Activated naive CD8-positive, alpha-beta T cell treated with anti-CD3 and anti-CD28 coated beads, Interleukin-2, amount 10 ng/mL, durations not matched to agents 7 days and 5 days (primary cell): ENCODE measurements around the gene EFCAB12. TPM values are rescaled to one million over a fixed set of nuclear protein-coding genes. Genes with fewer than 3 reads are reported as not detected.

Source experiments
- ATAC-seq: fragments of 150-1000 bp; cut with Tn5 transposase; one replicate; pipeline ENCODE4 v1.10.0; 2021; ENCODE audit warnings: low read depth, moderate library complexity
- POLR2A ChIA-PET: fragments of 350-600 bp; sonication (Branson Sonifier 250); formaldehyde crosslinking; loops from one replicate; lab custom pipeline; 2021; ENCODE audit warnings: antibody characterized with exemption; lab: Charles Lee
- DNase-seq: peaks from one replicate; pipeline ENCODE4 v3.0.0; 2021
- H3K27ac Mint-ChIP-seq: one replicate; pipeline ENCODE4 v1.8.0; 2022; ENCODE audit warnings: mild to moderate bottlenecking, mixed read lengths
- H3K27me3 Mint-ChIP-seq: one replicate; pipeline ENCODE4 v1.8.0; 2022; ENCODE audit warnings: mild to moderate bottlenecking, moderate library complexity, mixed read lengths
- H3K36me3 Mint-ChIP-seq: one replicate; pipeline ENCODE4 v1.8.0; 2021; ENCODE audit warnings: mild to moderate bottlenecking, mixed read lengths
- H3K4me1 Mint-ChIP-seq: one replicate; pipeline ENCODE4 v1.8.0; 2021; ENCODE audit warnings: mixed read lengths
- H3K4me3 Mint-ChIP-seq: one replicate; pipeline ENCODE4 v1.8.0; 2022; ENCODE audit warnings: mild to moderate bottlenecking, moderate library complexity, mixed read lengths
- H3K9me3 Mint-ChIP-seq: one replicate; pipeline ENCODE4 v1.8.0; 2021; ENCODE audit warnings: mixed read lengths
- total RNA-seq, 2 experiments: library from RNA; stranded (reverse); gene quantifications; one replicate each; pipeline ENCODE4 v1.2.3, GENCODE V29; 2021

Gene EFCAB12
- 1 to 10 TPM; 1.2 to 1.4 TPM for total RNA-seq

DNA sequence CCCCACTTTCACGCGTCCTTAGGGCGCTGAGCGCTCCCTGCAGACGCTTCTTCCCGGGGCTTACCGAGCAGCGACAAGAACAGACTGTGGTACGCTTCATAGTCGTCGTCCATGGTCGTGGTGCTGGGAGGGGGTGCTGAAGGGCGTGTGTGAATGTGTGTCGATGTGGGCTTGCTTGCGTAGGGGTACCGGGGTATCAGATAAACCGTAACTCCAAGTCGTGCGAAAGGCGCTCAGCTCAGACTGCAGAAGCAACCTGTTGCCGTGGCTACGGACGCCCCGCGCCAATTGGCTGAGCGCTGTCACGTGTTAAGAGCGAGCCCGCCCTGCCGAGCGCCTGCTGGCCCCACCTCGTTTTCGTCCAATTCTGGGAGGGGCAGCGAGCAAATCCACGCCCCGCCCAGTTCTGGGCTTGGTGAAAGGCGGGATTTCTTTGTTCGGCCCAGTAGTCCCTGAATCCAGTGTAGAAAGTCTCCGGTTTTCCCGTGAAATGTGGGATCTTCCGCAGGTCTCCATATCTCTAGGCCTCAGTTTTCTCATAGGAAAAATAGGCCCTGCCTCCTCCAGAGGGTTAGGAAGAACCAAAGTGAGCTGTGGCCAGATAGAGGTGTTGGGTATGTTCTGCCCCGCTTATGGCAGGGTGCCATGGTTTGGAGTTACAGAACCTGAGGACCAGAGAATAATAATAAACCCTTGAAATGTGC lies at the start of gene EFCAB12:
Gene EFCAB12 (minus strand): TSS at position 261 of the 704 bp plus-strand sequence. CDS start 148 bp downstream, at position 113.
- H3K27ac Mint-ChIP-seq = peak within 1 kb of the TSS; percentile 30
- ATAC-seq = peak; percentile 92
- peak; percentile 84 for DNase-seq
- POLR2A ChIA-PET = interaction anchor here (0.9 to 5.6 kb wide), 5 partner anchors 11 to 459 kb away, joined by 3 to 38 read pairs (median 4); partner anchors contain the start of genes IFT122 and MBD4
- peaks cover 6% of the 10 kb centered on the region for H3K27me3 Mint-ChIP-seq
- H3K36me3 Mint-ChIP-seq = peaks cover 24% of the 10 kb centered on the region
- H3K4me1 Mint-ChIP-seq = peaks cover 39% of the 10 kb centered on the region
- peak within 1 kb of the TSS; percentile 56 for H3K4me3 Mint-ChIP-seq
- H3K9me3 Mint-ChIP-seq = peaks cover 2% of the 10 kb centered on the region

DNA sequence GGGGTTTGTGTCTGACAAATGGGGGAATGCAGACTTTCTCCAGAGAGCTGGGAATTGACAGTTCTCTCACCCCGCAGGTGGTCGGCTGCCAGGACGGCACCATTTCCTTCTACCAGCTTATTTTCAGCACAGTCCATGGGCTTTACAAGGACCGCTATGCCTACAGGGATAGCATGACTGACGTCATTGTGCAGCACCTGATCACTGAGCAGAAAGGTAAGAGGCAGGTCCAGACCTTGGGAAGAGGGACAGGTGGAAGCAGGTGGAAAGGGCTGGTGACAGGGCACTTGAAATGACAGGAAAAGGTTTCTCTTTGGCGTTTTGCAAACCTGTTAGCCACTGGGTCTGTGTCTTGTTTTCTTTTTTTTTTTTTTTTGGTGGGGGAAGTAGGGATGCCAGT lies 48.1 kb upstream of the EFCAB12 start:
- Mint-ChIP-seq H3K36me3 (peaks cover 5% of the 10 kb centered on the region), H3K4me3 (no peak overlapping the region), H3K4me1 (no peaks in the 10 kb centered on the region), H3K27me3 (no peaks in the 10 kb centered on the region), H3K27ac (no peak overlapping the region), H3K9me3 (no peaks in the 10 kb centered on the region)
- DNase-seq (no peak), ATAC-seq (no peak)
- POLR2A ChIA-PET = no interaction called here

- no peak for DNase-seq
Observed at GRCh38 chr3:129475863-129476262, 47.4 kb upstream of the EFCAB12 start.

DNA sequence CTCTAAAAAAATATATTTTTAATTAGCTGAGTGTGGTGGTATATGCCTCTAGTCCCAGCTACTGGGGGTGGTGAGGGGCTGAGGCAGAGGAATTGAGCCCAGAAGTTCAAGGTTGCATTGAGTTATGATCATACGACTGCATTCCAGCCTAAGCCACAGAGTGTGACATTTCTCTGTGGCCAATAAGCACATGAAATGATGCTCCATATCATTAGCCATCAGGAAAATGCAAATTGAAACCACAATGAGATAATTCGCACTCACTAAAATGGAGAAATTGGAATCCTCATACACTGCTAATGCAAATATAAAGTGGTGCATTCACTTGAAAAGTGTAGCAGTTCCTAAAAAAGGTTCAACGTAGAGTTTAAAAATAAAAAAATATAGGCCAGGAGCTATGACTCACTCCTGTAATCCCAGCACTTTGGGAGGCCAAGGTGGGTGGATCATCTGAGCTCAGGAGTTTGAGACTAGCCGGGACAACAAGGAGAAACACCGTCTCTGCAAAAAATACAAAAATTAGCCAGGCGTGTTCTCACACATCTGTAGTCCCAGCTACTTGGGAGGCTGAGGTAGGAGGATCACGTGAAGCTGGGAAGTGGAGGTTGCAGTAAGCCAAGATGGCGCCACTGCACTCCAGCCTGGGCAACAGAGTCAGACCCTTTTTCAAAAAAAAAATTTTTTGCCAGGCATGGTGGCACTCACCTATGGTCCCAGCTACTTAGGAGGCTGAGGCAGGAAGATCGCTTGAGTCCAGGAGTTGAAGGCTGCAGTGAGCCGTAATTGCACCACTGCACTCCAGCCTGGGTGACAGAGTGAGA lies 46.8 kb upstream of the EFCAB12 start:
- Mint-ChIP-seq H3K27ac (no peak overlapping the region), H3K27me3 (no peaks in the 10 kb centered on the region), H3K4me1 (peaks cover 3% of the 10 kb centered on the region), H3K36me3 (peaks cover 3% of the 10 kb centered on the region), H3K4me3 (no peak overlapping the region), H3K9me3 (no peaks in the 10 kb centered on the region)
- POLR2A ChIA-PET = no interaction called here
- ATAC-seq (no peak), DNase-seq (no peak)

More at GRCh38 chr3:129475863-129476262, 47.4 kb upstream of the EFCAB12 start:
- no peaks in the 10 kb centered on the region for H3K4me1 Mint-ChIP-seq
- H3K9me3 Mint-ChIP-seq = no peaks in the 10 kb centered on the region
- ATAC-seq = no peak
- H3K4me3 Mint-ChIP-seq = no peak overlapping the region
- H3K27me3 Mint-ChIP-seq = no peaks in the 10 kb centered on the region
- no peak overlapping the region for H3K27ac Mint-ChIP-seq
- peaks cover 5% of the 10 kb centered on the region for H3K36me3 Mint-ChIP-seq
- POLR2A ChIA-PET = no interaction called here

DNA sequence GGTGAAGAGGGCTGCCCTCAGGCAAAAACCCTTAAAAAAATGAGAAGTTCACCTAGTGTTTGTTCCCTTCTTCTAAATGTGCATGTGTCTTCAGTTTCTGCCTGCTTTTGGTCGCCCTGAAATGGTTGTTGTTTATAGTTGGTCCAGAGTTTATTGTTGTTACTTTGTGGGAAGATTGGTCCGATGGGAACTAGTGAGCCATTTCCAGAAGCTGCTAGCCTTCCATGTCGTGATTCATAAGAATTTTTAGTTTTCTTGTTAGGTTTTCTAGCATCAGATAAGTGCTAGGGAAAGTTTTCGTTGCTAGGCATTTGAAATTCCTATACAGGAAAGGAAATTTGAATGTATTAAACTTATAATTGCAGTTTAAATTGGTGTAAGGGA lies 45.3 kb upstream of the EFCAB12 start:
- Mint-ChIP-seq H3K4me3 (no peak overlapping the region), H3K4me1 (peaks cover 3% of the 10 kb centered on the region), H3K9me3 (no peaks in the 10 kb centered on the region), H3K27ac (no peak overlapping the region), H3K27me3 (no peaks in the 10 kb centered on the region), H3K36me3 (peaks cover 6% of the 10 kb centered on the region)
- ATAC-seq (no peak), DNase-seq (no peak)
- POLR2A ChIA-PET = no interaction called here

GRCh38 chr3:129473067-129473768 lies 44.8 kb upstream of the EFCAB12 start:
- POLR2A ChIA-PET = interaction anchor here (1.0 kb wide), 1 partner anchor 33 kb away, joined by 3 read pairs; the partner anchor contains the start of genes IFT122 and MBD4
- no peaks in the 10 kb centered on the region for H3K27me3 Mint-ChIP-seq
- H3K4me1 Mint-ChIP-seq = peaks cover 3% of the 10 kb centered on the region
- H3K36me3 Mint-ChIP-seq = peaks cover 6% of the 10 kb centered on the region
- no peaks in the 10 kb centered on the region for H3K9me3 Mint-ChIP-seq
- DNase-seq = no peak
- no peak overlapping the region for H3K4me3 Mint-ChIP-seq
- ATAC-seq = no peak
- H3K27ac Mint-ChIP-seq = no peak overlapping the region

- Mint-ChIP-seq H3K27me3 (no peaks in the 10 kb centered on the region), H3K4me1 (peaks cover 3% of the 10 kb centered on the region), H3K9me3 (no peaks in the 10 kb centered on the region), H3K36me3 (peaks cover 3% of the 10 kb centered on the region), H3K27ac (no peak overlapping the region), H3K4me3 (no peak overlapping the region)
- DNase-seq (no peak), ATAC-seq (no peak)
- POLR2A ChIA-PET = no interaction called here
Observed at GRCh38 chr3:129470861-129471260, 42.4 kb upstream of the EFCAB12 start.

DNA sequence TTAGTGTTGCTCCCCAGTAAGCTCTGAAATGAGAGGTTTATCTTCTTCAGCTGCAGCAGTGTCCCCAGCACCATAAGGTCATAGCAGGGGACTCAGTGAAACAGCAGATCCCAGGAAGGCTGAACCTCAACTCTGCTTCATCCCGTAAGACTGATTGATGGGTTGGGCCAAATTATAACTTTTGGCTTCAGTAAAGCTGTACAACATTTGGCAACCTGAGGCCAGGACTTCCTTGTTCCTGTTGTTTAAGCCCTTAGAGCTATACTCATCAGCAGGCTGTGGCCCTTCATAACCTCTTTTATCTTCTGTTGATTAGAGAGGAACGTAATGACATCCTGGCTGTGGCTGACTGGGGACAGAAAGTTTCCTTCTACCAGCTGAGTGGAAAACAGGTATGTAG lies 40.6 kb upstream of the EFCAB12 start:
- no peak overlapping the region for H3K27ac Mint-ChIP-seq
- DNase-seq = no peak
- no peaks in the 10 kb centered on the region for H3K9me3 Mint-ChIP-seq
- no peaks in the 10 kb centered on the region for H3K27me3 Mint-ChIP-seq
- POLR2A ChIA-PET = no interaction called here
- H3K4me1 Mint-ChIP-seq = peaks cover 3% of the 10 kb centered on the region
- H3K36me3 Mint-ChIP-seq = peaks cover 3% of the 10 kb centered on the region
- no peak overlapping the region for H3K4me3 Mint-ChIP-seq
- peak; percentile 36 for ATAC-seq

GRCh38 chr3:129467932-129468331 lies 39.5 kb upstream of the EFCAB12 start:
- Mint-ChIP-seq H3K27ac (no peak overlapping the region), H3K27me3 (no peaks in the 10 kb centered on the region), H3K4me1 (peaks cover 3% of the 10 kb centered on the region), H3K9me3 (no peaks in the 10 kb centered on the region), H3K36me3 (peaks cover 3% of the 10 kb centered on the region), H3K4me3 (no peak overlapping the region)
- POLR2A ChIA-PET = no interaction called here
- DNase-seq (no peak), ATAC-seq (no peak)

DNA sequence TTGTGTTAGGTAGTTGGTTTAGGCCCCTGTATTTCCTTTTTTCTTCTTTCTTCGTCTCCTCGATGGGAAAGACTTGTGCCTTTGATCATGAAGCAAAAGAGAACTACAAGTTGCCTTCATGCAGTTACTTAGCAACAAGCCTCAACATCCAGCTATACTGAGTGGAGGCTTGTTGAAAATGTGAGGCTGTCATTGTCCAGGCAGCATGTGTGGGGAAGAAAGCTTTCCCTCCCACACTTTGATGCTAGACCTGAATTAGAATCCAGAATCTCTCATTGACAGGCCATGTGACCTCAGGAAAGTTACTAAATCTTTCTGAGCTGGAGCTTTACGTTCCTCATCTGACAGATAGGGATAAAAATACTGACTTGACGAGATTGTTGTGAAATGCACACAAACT lies 35.3 kb upstream of the EFCAB12 start:
- H3K9me3 Mint-ChIP-seq = no peaks in the 10 kb centered on the region

DNA sequence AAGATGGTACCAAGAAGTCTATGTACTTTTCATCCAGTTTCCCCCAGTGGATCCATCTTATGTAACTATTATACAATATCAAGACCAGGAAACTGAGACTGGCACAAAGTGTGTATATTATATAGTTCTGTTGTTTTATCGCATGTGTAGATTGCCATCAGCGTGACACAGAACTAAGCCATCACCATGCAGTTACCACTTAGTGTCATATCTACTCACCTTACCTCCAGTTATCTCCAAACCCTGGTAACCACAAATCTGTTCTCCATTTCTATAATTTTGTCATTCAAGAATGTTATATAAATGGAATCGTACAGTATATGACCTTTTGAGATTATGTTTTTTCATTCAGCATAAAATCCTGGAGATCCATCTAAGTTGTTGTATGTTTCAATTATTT lies 34.7 kb upstream of the EFCAB12 start:
- Mint-ChIP-seq H3K27me3 (no peaks in the 10 kb centered on the region), H3K36me3 (peaks cover 4% of the 10 kb centered on the region), H3K4me1 (peaks cover 15% of the 10 kb centered on the region), H3K9me3 (no peaks in the 10 kb centered on the region), H3K4me3 (no peak overlapping the region), H3K27ac (no peak overlapping the region)
- DNase-seq (no peak), ATAC-seq (no peak)
- POLR2A ChIA-PET = no interaction called here

More for the DNA sequence above, 35.3 kb upstream of the EFCAB12 start:
- Mint-ChIP-seq H3K4me3 (no peak overlapping the region), H3K27ac (no peak overlapping the region), H3K4me1 (peaks cover 15% of the 10 kb centered on the region), H3K36me3 (peaks cover 4% of the 10 kb centered on the region), H3K27me3 (no peaks in the 10 kb centered on the region)
- ATAC-seq (no peak), DNase-seq (no peak)
- POLR2A ChIA-PET = no interaction called here

- peaks cover 4% of the 10 kb centered on the region for H3K36me3 Mint-ChIP-seq
- no peak for DNase-seq
- H3K27me3 Mint-ChIP-seq = no peaks in the 10 kb centered on the region
- POLR2A ChIA-PET = no interaction called here
- H3K4me3 Mint-ChIP-seq = no peak overlapping the region
- no peaks in the 10 kb centered on the region for H3K9me3 Mint-ChIP-seq
- H3K4me1 Mint-ChIP-seq = peaks cover 15% of the 10 kb centered on the region
- H3K27ac Mint-ChIP-seq = no peak overlapping the region
- ATAC-seq = no peak
Observed at GRCh38 chr3:129462361-129462968, 34.0 kb upstream of the EFCAB12 start.
